OCI-LY7 (cell line): ENCODE data around the gene SMURF2. TPM values are rescaled to one million over a fixed set of nuclear protein-coding genes. Genes with fewer than 3 reads are reported as not detected.

Source experiments
- BruUV-seq: library from RNA; stranded (reverse); fragments of 400-500 nt; replicated peaks from 2 replicates; lab custom pipeline; 2021; lab: Mats Ljungman, UMichigan
- CTCF ChIA-PET: fragments of 300-600 bp; sonication (Branson Sonifier 250); formaldehyde crosslinking; loops from one replicate; lab custom pipeline; 2022; ENCODE audit warnings: antibody characterized with exemption; ENCODE audit not compliant: unreplicated experiment; lab: Charles Lee
- POLR2A ChIA-PET: fragments of 300-600 bp; sonication (Branson Sonifier 250); formaldehyde crosslinking; loops from one replicate; lab custom pipeline; 2022; ENCODE audit warnings: antibody characterized with exemption; lab: Charles Lee
- DNase-seq: peaks from one replicate; pipeline ENCODE4 v3.0.0-alpha.2; 2015; ENCODE audit warnings: low spot score
- H2AFZ ChIP-seq: fragments of 200-600 bp; sonication (generic), shearing (Covaris generic); 2 replicates; pipeline ENCODE4 v1.6.1; 2014; ENCODE audit warnings: mild to moderate bottlenecking, antibody characterized with exemption, low read length, moderate library complexity
- H3K27ac ChIP-seq: fragments of 200-600 bp; sonication (generic); 2 replicates; pipeline ENCODE4 v1.5.1; 2014; ENCODE audit warnings: mixed run types, low read depth, mild to moderate bottlenecking, moderate library complexity, low read length, inconsistent platforms; ENCODE audit not compliant: poor library complexity, severe bottlenecking
- H3K36me3 ChIP-seq: fragments of 200-600 bp; sonication (generic); 2 replicates; pipeline ENCODE4 v1.6.1; 2014; ENCODE audit warnings: mild to moderate bottlenecking, antibody characterized with exemption, low read length, moderate library complexity, mixed read lengths; ENCODE audit not compliant: insufficient read depth
- H3K4me1 ChIP-seq: fragments of 200-600 bp; sonication (generic); 2 replicates; pipeline ENCODE4 v1.5.1; 2014; ENCODE audit warnings: mild to moderate bottlenecking, low read length; ENCODE audit not compliant: insufficient read depth, poor library complexity, severe bottlenecking
- H3K4me2 ChIP-seq: fragments of 200-600 bp; sonication (generic); 2 replicates; pipeline ENCODE4 v1.6.1; 2014; ENCODE audit warnings: mild to moderate bottlenecking, low read length
- H3K4me3 ChIP-seq: fragments of 200-600 bp; sonication (generic); 2 replicates; pipeline ENCODE4 v1.5.1; 2014; ENCODE audit warnings: mild to moderate bottlenecking, low read depth, low read length; ENCODE audit not compliant: poor library complexity, severe bottlenecking
- H3K79me2 ChIP-seq: fragments of 200-600 bp; sonication (generic); 2 replicates; pipeline ENCODE4 v1.6.1; 2016; ENCODE audit warnings: low read depth, mild to moderate bottlenecking, low read length, moderate library complexity, mixed read lengths; ENCODE audit not compliant: insufficient read depth
- H3K9me2 ChIP-seq: fragments of 200-600 bp; sonication (generic); 2 replicates; pipeline ENCODE4 v1.6.1; 2016; ENCODE audit warnings: mild to moderate bottlenecking, low read length, mixed read lengths; ENCODE audit not compliant: insufficient read depth
- H3K9me3 ChIP-seq: fragments of 200-600 bp; sonication (generic); 2 replicates; pipeline ENCODE4 v1.6.1; 2014; ENCODE audit warnings: mild to moderate bottlenecking, mixed run types, low read length, mixed read lengths
- H4K20me1 ChIP-seq: fragments of 200-600 bp; sonication (generic); 2 replicates; pipeline ENCODE4 v1.6.1; 2014; ENCODE audit warnings: mild to moderate bottlenecking, antibody characterized with exemption, low read length, moderate library complexity, mixed read lengths; ENCODE audit not compliant: insufficient read depth
- CTCF ChIP-seq: fragments of 200-600 bp; sonication (generic); conservative IDR thresholded peaks from 2 replicates; pipeline ENCODE4 v1.5.1; 2014; ENCODE audit warnings: mild to moderate bottlenecking, antibody characterized with exemption, low read length, moderate library complexity, mixed read lengths
- EZH2phosphoT487 ChIP-seq: fragments of 200-600 bp; sonication (generic); IDR thresholded peaks from 2 replicates; pipeline ENCODE4 v1.6.1; 2018; ENCODE audit warnings: low read depth, borderline replicate concordance, mild to moderate bottlenecking, mixed run types, antibody characterized with exemption, low read length, moderate library complexity, mixed read lengths
- intact Hi-C: fragments of 100-400 bp; cut with micrococcal nuclease; formaldehyde crosslinking; loops from one replicate; pipeline ENCODE4 v1.10.0; 2022; ENCODE audit not compliant: unreplicated experiment
- total RNA-seq, 2 experiments: library from RNA; depleted of rRNA in 1 of 2; stranded (reverse); fragments of >200 nt in 1 of 2; shearing (Covaris generic) in 1 of 2; gene quantifications; 2 replicates each; pipeline ENCODE4 v1.2.3, GENCODE V29; 2014 to 2022

Gene SMURF2
- total RNA-seq, 2 experiments from 2014 or later, result 15.6 to 20.8 TPM

GRCh38 chr17:64537488-64537887 is 124.6 kb downstream of the SMURF2 start:
- POLR2A ChIA-PET, result interaction anchor here (0.6 kb wide), 1 partner anchor 46 kb away, joined by 5 read pairs; no protein-coding TSS in a partner anchor
- BruUV-seq, result no TSS peak
- CTCF ChIA-PET, result no interaction called here

DNA sequence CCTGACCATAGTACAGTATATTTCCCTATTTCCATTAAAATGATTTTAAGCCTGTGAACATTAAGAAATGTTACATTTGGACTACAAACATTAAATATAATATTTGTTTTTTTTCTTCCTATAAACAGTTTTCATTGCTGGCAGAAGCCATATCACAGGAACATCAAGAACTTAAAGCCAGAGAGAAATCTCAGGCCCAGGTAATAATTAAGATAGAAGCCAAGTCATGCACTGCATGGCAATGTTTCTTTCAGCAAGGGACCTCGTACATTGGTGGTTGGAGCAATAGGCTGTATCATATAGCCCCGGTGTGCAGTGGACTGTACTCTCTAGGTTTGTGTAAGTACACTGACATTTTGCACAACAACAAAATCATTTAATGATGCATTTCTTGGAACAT is 125.2 kb downstream of the SMURF2 start:
- POLR2A ChIA-PET, result interaction anchor here (0.6 kb wide), 1 partner anchor 47 kb away, joined by 5 read pairs; no protein-coding TSS in a partner anchor
- Histone ChIP-seq H3K79me2 (no peaks in the 10 kb centered on the region), H3K9me3 (no peaks in the 10 kb centered on the region), H3K27ac (no peak overlapping the region), H3K4me2 (no peak overlapping the region), H4K20me1 (no peaks in the 10 kb centered on the region), H3K4me1 (no peaks in the 10 kb centered on the region), H3K4me3 (no peak overlapping the region), H3K9me2 (no peaks in the 10 kb centered on the region), H3K36me3 (peaks cover 90% of the 10 kb centered on the region), H2AFZ (no peak overlapping the region)
- BruUV-seq, result no TSS peak
- TF ChIP-seq CTCF, result no peak
- TF ChIP-seq EZH2phosphoT487, result no peak
- CTCF ChIA-PET, result no interaction called here
- intact Hi-C loops, result loop anchor here (5.0 kb wide), 1 partner anchor 110 kb away; no protein-coding TSS in a partner anchor
- DNase-seq, result no peak

More at GRCh38 chr17:64537488-64537887, 124.6 kb downstream of the SMURF2 start:
- Histone ChIP-seq H3K9me3 (no peaks in the 10 kb centered on the region), H3K4me1 (no peaks in the 10 kb centered on the region), H3K79me2 (no peaks in the 10 kb centered on the region), H3K9me2 (no peaks in the 10 kb centered on the region), H4K20me1 (no peaks in the 10 kb centered on the region), H3K27ac (no peak overlapping the region), H2AFZ (no peak overlapping the region), H3K4me2 (no peak overlapping the region), H3K4me3 (no peak overlapping the region), H3K36me3 (peaks cover 90% of the 10 kb centered on the region)
- no peak for TF ChIP-seq CTCF
- TF ChIP-seq EZH2phosphoT487, result no peak
- DNase-seq, result no peak
- intact Hi-C loops, result loop anchor here (5.0 kb wide), 1 partner anchor 110 kb away; no protein-coding TSS in a partner anchor

- H3K27ac ChIP-seq, result no peak overlapping the region
- ChIA-PET CTCF (interaction anchor here (0.5 kb wide), 1 partner anchor 15 kb away, joined by 4 read pairs; no protein-coding TSS in a partner anchor), POLR2A (interaction anchor here (0.6 kb wide), 1 partner anchor 67 kb away, joined by 3 read pairs; no protein-coding TSS in a partner anchor)
- H3K36me3 ChIP-seq, result peaks cover 100% of the 10 kb centered on the region
- no peaks in the 10 kb centered on the region for H3K4me1 ChIP-seq
- H3K9me2 ChIP-seq, result no peaks in the 10 kb centered on the region
- H2AFZ ChIP-seq, result no peak overlapping the region
- H4K20me1 ChIP-seq, result no peaks in the 10 kb centered on the region
- DNase-seq, result no peak
- H3K4me3 ChIP-seq, result no peak overlapping the region
- H3K9me3 ChIP-seq, result no peaks in the 10 kb centered on the region
- intact Hi-C loops, result loop anchor here (5.0 kb wide), 1 partner anchor 112 kb away; no protein-coding TSS in a partner anchor
- no peaks in the 10 kb centered on the region for H3K79me2 ChIP-seq
- TF ChIP-seq EZH2phosphoT487 (no peak), CTCF (no peak)
- H3K4me2 ChIP-seq, result no peak overlapping the region
- BruUV-seq, result no TSS peak
Measured at GRCh38 chr17:64535357-64535756, 126.8 kb downstream of the SMURF2 start.
